Measurements from ENCODE around the gene TSSC4. TPM values are rescaled to one million over a fixed set of nuclear protein-coding genes. Genes with fewer than 3 reads are reported as not detected.
A peak's percentile ranks its signal among the peaks of the same experiment; 100 is the strongest.

The TSSC4 gene
- polyA plus RNA-seq, 3 donors = 28.1 to 74.6 (median 52.0) TPM

DNA sequence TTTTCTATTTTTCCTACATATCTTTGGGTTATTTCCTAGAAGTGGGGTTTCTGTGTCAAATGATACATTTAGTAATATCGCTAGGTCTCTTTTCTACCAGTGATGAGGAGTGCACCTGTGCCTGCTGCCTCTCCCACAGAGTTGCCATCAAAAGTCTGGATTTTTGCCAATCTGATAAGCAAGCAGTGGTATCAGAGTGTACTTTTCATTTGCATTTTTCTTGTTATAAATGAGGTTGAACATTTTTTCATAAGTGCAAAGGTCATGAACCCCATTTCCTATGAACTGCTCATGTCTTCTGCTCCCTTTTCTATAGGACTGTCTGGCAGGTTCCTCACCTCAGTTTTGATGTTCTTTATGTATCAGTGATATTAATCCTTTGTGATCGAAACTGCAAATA lies 42.0 kb downstream of the TSSC4 start:
- H3K79me2 ChIP-seq (ENCODE audit: insufficient read depth, low read length) = peaks cover 26% of the 10 kb centered on the region
- intact Hi-C loops (cut with micrococcal nuclease) = loop anchor here in 1 of 2 donors (2.0 kb wide), 1 partner anchor 442 kb away; the partner anchor contains the start of gene CDKN1C

DNA sequence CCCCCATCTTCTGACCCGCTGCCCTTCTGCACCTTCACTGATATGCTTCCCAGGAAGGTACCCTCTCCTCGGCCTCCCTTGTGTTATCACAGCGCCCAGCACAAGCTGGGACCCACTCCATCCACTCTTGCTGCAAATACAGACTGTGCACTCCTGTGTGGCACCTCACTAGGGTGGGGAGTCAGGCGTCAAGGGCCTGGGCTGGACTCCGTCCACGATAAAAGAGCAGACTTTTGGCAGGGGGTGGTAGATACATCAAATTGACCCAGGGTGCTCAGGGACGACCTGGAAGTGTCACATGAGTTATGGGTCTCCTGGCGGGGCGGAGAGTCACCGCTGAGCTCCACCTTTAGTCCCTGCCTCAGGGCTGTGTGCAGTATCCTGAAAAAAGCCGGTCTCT lies 42.9 kb downstream of the TSSC4 start:
- Mint-ChIP-seq H3K27me3 (ENCODE audit: low read depth in 3 of 3) (peaks cover 10 to 33% (median 16%) of the 10 kb centered on the region in 3 donors), H3K4me1 (peaks cover 38% of the 10 kb centered on the region), H3K4me3 (peak overlapping the region in 1 of 2 donors; percentile 70), H3K36me3 (no peaks in the 10 kb centered on the region), H3K27ac (no peak overlapping the region), H3K9me3 (peaks cover 0 to 4% (median 3%) of the 10 kb centered on the region in 7 donors)
- Histone ChIP-seq H3K4me2 (replicated peaks; ENCODE audit: extremely low read depth, low read length, poor library complexity, severe bottlenecking) (no peak overlapping the region), H3K79me2 (ENCODE audit: insufficient read depth, low read length) (peaks cover 34% of the 10 kb centered on the region), H4K20me1 (ENCODE audit: insufficient read depth, low read length) (peaks cover 35% of the 10 kb centered on the region), H3K36me3 (replicated peaks in 1 of 2; ENCODE audit: control insufficient read depth in 1 of 2, insufficient read depth in 2 of 2, low read length in 2 of 2) (no peaks in the 10 kb centered on the region), H3K9me3 (replicated peaks in 1 of 2; ENCODE audit: control insufficient read depth in 1 of 2, insufficient read depth in 1 of 2, low read length in 2 of 2) (no peaks in the 10 kb centered on the region), H3K27me3 (ENCODE audit: control insufficient read depth in 2 of 2, insufficient read depth in 2 of 2, low read length in 2 of 2) (peaks cover 0 to 19% of the 10 kb centered on the region in 2 donors), H3K4me3 (replicated peaks in 1 of 3; ENCODE audit: low read depth in 2 of 3, low read length in 3 of 3) (no peak overlapping the region), H3K9ac (ENCODE audit: insufficient read depth, low read length, poor library complexity, severe bottlenecking) (no peak overlapping the region), H3K4me1 (ENCODE audit: control insufficient read depth in 1 of 2, insufficient read depth in 2 of 2, low read length in 2 of 2) (peaks cover 45 to 52% of the 10 kb centered on the region in 2 donors), H2AFZ (ENCODE audit: insufficient read depth, low read depth, low read length, poor library complexity, severe bottlenecking) (no peak overlapping the region), H3K27ac (ENCODE audit: low read depth in 1 of 2, low read length in 2 of 2) (no peak overlapping the region)
- intact Hi-C loops (cut with micrococcal nuclease) = loop anchor here in 1 of 2 donors (2.0 kb wide), 1 partner anchor 441 kb away; the partner anchor contains the start of gene CDKN1C
- WGBS (ENCODE audit: insufficient coverage) = 78% methylated on average over 8 of the region's 11 CpGs
- TF ChIP-seq, protein P1, sequence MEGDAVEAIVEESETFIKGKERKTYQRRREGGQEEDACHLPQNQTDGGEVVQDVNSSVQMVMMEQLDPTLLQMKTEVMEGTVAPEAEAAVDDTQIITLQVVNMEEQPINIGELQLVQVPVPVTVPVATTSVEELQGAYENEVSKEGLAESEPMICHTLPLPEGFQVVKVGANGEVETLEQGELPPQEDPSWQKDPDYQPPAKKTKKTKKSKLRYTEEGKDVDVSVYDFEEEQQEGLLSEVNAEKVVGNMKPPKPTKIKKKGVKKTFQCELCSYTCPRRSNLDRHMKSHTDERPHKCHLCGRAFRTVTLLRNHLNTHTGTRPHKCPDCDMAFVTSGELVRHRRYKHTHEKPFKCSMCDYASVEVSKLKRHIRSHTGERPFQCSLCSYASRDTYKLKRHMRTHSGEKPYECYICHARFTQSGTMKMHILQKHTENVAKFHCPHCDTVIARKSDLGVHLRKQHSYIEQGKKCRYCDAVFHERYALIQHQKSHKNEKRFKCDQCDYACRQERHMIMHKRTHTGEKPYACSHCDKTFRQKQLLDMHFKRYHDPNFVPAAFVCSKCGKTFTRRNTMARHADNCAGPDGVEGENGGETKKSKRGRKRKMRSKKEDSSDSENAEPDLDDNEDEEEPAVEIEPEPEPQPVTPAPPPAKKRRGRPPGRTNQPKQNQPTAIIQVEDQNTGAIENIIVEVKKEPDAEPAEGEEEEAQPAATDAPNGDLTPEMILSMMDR (IDR thresholded peaks at IDR 0.05) = no peak
- no peak for DNase-seq

More for the DNA sequence above, 42.0 kb downstream of the TSSC4 start:
- H3K27ac Mint-ChIP-seq = no peak overlapping the region
- no peak for DNase-seq
- Histone ChIP-seq H3K9ac (ENCODE audit: insufficient read depth, low read length, poor library complexity, severe bottlenecking) (no peak overlapping the region), H4K20me1 (ENCODE audit: insufficient read depth, low read length) (peaks cover 27% of the 10 kb centered on the region), H2AFZ (ENCODE audit: insufficient read depth, low read depth, low read length, poor library complexity, severe bottlenecking) (no peak overlapping the region), H3K4me1 (ENCODE audit: control insufficient read depth in 1 of 2, insufficient read depth in 2 of 2, low read length in 2 of 2) (peaks cover 37 to 44% of the 10 kb centered on the region in 2 donors), H3K4me3 (replicated peaks in 1 of 3; ENCODE audit: low read depth in 2 of 3, low read length in 3 of 3) (no peak overlapping the region), H3K9me3 (replicated peaks in 1 of 2; ENCODE audit: control insufficient read depth in 1 of 2, insufficient read depth in 1 of 2, low read length in 2 of 2) (no peaks in the 10 kb centered on the region), H3K36me3 (replicated peaks in 1 of 2; ENCODE audit: control insufficient read depth in 1 of 2, insufficient read depth in 2 of 2, low read length in 2 of 2) (no peaks in the 10 kb centered on the region), H3K4me2 (replicated peaks; ENCODE audit: extremely low read depth, low read length, poor library complexity, severe bottlenecking) (no peak overlapping the region), H3K27ac (ENCODE audit: low read depth in 1 of 2, low read length in 2 of 2) (no peak overlapping the region), H3K27me3 (ENCODE audit: control insufficient read depth in 2 of 2, insufficient read depth in 2 of 2, low read length in 2 of 2) (peaks cover 0 to 21% of the 10 kb centered on the region in 2 donors)
- peak overlapping the region in 1 of 2 donors; percentile 70 for H3K4me3 Mint-ChIP-seq
- peaks cover 0 to 4% (median 3%) of the 10 kb centered on the region in 7 donors for H3K9me3 Mint-ChIP-seq
- WGBS (ENCODE audit: insufficient coverage) = no CpG with 5 or more reads among the region's 2 CpGs
- TF ChIP-seq, protein P1 (IDR thresholded peaks at IDR 0.05) = no peak
- peaks cover 30% of the 10 kb centered on the region for H3K4me1 Mint-ChIP-seq
- no peaks in the 10 kb centered on the region for H3K36me3 Mint-ChIP-seq
- peaks cover 18 to 37% (median 18%) of the 10 kb centered on the region in 3 donors for H3K27me3 Mint-ChIP-seq (ENCODE audit: low read depth in 3 of 3)
